ENCODE data around the gene UTP25.
A peak's percentile ranks its signal among the peaks of the same experiment; 100 is the strongest.

UTP25 gene

GRCh38 chr1:209839875-209840546, 12.2 kb downstream of the UTP25 start:
- peak; percentile 92 for DNase-seq (ENCODE audit: low read depth)
- TF ChIP-seq, protein P1, sequence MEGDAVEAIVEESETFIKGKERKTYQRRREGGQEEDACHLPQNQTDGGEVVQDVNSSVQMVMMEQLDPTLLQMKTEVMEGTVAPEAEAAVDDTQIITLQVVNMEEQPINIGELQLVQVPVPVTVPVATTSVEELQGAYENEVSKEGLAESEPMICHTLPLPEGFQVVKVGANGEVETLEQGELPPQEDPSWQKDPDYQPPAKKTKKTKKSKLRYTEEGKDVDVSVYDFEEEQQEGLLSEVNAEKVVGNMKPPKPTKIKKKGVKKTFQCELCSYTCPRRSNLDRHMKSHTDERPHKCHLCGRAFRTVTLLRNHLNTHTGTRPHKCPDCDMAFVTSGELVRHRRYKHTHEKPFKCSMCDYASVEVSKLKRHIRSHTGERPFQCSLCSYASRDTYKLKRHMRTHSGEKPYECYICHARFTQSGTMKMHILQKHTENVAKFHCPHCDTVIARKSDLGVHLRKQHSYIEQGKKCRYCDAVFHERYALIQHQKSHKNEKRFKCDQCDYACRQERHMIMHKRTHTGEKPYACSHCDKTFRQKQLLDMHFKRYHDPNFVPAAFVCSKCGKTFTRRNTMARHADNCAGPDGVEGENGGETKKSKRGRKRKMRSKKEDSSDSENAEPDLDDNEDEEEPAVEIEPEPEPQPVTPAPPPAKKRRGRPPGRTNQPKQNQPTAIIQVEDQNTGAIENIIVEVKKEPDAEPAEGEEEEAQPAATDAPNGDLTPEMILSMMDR (conservative IDR thresholded peaks at IDR 0.05; ENCODE audit: low read length): no peak
- peak overlapping the region; percentile 18 for H3K4me3 ChIP-seq (ENCODE audit: low read length)

GRCh38 chr1:209840611-209841010, 12.8 kb downstream of the UTP25 start:
- TF ChIP-seq, protein P1 (conservative IDR thresholded peaks at IDR 0.05; ENCODE audit: low read length): no peak
- no peak overlapping the region for H3K4me3 ChIP-seq (ENCODE audit: low read length)
- DNase-seq (ENCODE audit: low read depth): no peak

GRCh38 chr1:209844695-209845407, 17.1 kb downstream of the UTP25 start:
- DNase-seq (ENCODE audit: low read depth): no peak
- TF ChIP-seq, protein P1 (conservative IDR thresholded peaks at IDR 0.05; ENCODE audit: low read length): no peak
- no peak overlapping the region for H3K4me3 ChIP-seq (ENCODE audit: low read length)

DNA sequence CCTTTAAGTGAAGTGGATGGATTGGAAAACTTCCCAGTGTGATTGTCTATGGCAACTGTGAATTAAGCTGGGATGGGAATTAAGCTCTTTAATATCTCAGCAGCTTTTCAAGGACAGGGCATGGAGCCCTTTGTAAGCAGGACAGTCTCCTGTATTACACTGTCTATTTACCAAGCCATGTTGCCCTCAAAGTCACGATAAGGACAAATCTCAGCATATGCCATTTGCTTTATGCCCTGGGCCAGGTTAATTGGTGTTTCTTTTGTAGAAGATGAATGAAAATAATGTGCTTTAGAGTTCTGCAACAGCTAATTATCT, 17.6 kb downstream of the UTP25 start:
- no peak overlapping the region for H3K4me3 ChIP-seq (ENCODE audit: low read length)
- TF ChIP-seq, protein P1 (conservative IDR thresholded peaks at IDR 0.05; ENCODE audit: low read length): no peak
- DNase-seq (ENCODE audit: low read depth): no peak

DNA sequence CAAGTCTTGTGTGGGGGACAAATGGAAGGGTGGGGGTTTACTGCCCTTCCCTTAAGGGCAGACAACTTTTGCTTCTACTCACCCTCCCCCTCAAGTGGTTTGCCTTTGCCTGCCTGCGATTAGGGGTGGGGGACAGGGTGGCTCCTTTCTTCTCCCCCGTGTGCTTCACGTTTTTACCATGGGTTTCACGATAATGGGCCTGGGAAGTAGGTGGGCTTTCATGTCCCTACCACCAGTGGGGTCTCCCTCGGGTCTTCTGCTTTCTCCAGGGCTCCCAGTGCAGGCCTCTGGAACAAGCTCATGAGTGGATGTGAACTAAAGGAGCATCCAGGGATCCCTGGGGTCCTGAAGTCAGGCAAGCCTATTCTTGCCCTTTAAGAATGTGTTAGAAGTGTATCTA, 21.6 kb downstream of the UTP25 start:
- no peak for DNase-seq (ENCODE audit: low read depth)
- no peak overlapping the region for H3K4me3 ChIP-seq (ENCODE audit: low read length)
- TF ChIP-seq, protein P1 (conservative IDR thresholded peaks at IDR 0.05; ENCODE audit: low read length): no peak

DNA sequence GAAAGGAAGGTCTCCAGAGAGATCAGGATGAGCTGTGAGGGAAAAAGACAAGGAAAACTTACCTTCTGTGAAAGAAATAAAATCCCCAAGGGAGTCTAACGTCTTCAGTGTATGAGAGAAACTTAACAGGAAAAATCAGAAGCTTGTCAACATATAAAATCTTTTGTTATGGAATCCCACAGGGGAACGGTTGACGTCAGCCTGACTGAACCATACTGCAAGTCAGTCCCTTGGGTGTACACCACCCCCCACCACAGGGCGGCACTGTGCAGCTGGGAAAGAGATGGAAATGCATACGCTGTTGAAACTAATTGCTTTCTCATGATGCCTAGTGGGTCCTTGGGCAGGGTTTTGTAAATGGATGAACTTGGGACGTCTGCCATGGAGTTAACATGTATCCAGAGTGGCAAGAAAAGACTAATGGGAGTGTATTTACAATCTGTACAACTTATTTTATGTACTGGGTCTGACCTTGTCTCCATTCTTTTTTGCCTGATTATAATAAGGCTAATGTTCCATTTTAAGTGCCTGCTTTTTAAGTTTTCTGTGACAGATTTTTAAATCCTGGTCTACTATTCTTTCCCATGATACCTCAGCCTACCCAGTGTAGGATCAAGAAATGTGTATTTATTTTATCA, 22.7 kb downstream of the UTP25 start:
- TF ChIP-seq, protein P1 (conservative IDR thresholded peaks at IDR 0.05; ENCODE audit: low read length): peak; percentile 74
- DNase-seq (ENCODE audit: low read depth): peak; percentile 78
- H3K4me3 ChIP-seq (ENCODE audit: low read length): no peak overlapping the region

- TF ChIP-seq, protein P1 (conservative IDR thresholded peaks at IDR 0.05; ENCODE audit: low read length): no peak
- no peak for DNase-seq (ENCODE audit: low read depth)
- no peak overlapping the region for H3K4me3 ChIP-seq (ENCODE audit: low read length)
Observed at GRCh38 chr1:209853676-209854075, 25.9 kb downstream of the UTP25 start.
